Measurements from ENCODE around the gene ADAMTS16. TPM values are rescaled to one million over a fixed set of nuclear protein-coding genes. Genes with fewer than 3 reads are reported as not detected.

Gene ADAMTS16
- total RNA-seq, 1 experiment from 2014 or later, result 30.1 TPM

GRCh38 chr5:5309645-5310044 lies 169.5 kb downstream of the ADAMTS16 start:
- CTCF ChIA-PET, result no interaction called here
- TF ChIP-seq ATF1 (CRISPR knock-in tag; IDR thresholded peaks at IDR 0.05), result no peak
- no peak for TF ChIP-seq ZNF281 (CRISPR knock-in tag; IDR thresholded peaks at IDR 0.05)
- no peak for TF ChIP-seq ZNF219 (CRISPR knock-in tag; IDR thresholded peaks at IDR 0.05; ENCODE audit: borderline replicate concordance)

GRCh38 chr5:5313101-5313635 lies 173.0 kb downstream of the ADAMTS16 start:
- H3K9me3 Mint-ChIP-seq, result peaks cover 10% of the 10 kb centered on the region
- peak overlapping the region; percentile 87 for H3K27ac Mint-ChIP-seq
- TF ChIP-seq FOXP1 (CRISPR knock-in tag; IDR thresholded peaks at IDR 0.05; ENCODE audit: borderline replicate concordance), result no peak
- TF ChIP-seq ZNF671 (CRISPR knock-in tag; IDR thresholded peaks at IDR 0.05), result no peak
- no peak for TF ChIP-seq NFE2L1 (CRISPR knock-in tag; IDR thresholded peaks at IDR 0.05)
- TF ChIP-seq ZNF138 (CRISPR knock-in tag; conservative IDR thresholded peaks at IDR 0.05), result no peak
- no peak for TF ChIP-seq SMAD4 (CRISPR knock-in tag; IDR thresholded peaks at IDR 0.05)
- no peak for TF ChIP-seq ATF6 (CRISPR knock-in tag; IDR thresholded peaks at IDR 0.05)
- no peaks in the 10 kb centered on the region for H3K27me3 Mint-ChIP-seq (ENCODE audit: low read depth)
- no peak for ATAC-seq
- H3K4me1 Mint-ChIP-seq, result peaks cover 48% of the 10 kb centered on the region
- CTCF ChIA-PET, result interaction anchor here (1.4 to 2.9 kb wide), 2 partner anchors 20 to 31 kb away, joined by 4 to 15 read pairs; no protein-coding TSS in a partner anchor
- POLR2A ChIA-PET, result no interaction called here
- peaks cover 29% of the 10 kb centered on the region for H3K36me3 Mint-ChIP-seq
- H3K4me3 Mint-ChIP-seq, result no peak overlapping the region
- no peak for DNase-seq (ENCODE audit: low spot score)

More at GRCh38 chr5:5309645-5310044, 169.5 kb downstream of the ADAMTS16 start:
- H3K27ac Mint-ChIP-seq, result no peak overlapping the region
- no peak overlapping the region for H3K4me3 Mint-ChIP-seq
- H3K9me3 Mint-ChIP-seq, result peaks cover 1% of the 10 kb centered on the region
- peaks cover 48% of the 10 kb centered on the region for H3K4me1 Mint-ChIP-seq
- H3K27me3 Mint-ChIP-seq (ENCODE audit: low read depth), result no peaks in the 10 kb centered on the region
- POLR2A ChIA-PET, result interaction anchor here (0.6 kb wide), 1 partner anchor 1312 kb away, joined by 3 read pairs; no protein-coding TSS in a partner anchor
- no peak for DNase-seq (ENCODE audit: low spot score)
- H3K36me3 Mint-ChIP-seq, result peaks cover 29% of the 10 kb centered on the region
- no peak for ATAC-seq

GRCh38 chr5:5314166-5314565 lies 174.0 kb downstream of the ADAMTS16 start:
- CTCF ChIA-PET, result no interaction called here
- peak overlapping the region; percentile 87 for H3K27ac Mint-ChIP-seq

More at GRCh38 chr5:5314166-5314565, 174.0 kb downstream of the ADAMTS16 start:
- ATAC-seq, result no peak
- Mint-ChIP-seq H3K27me3 (ENCODE audit: low read depth) (no peaks in the 10 kb centered on the region), H3K9me3 (peaks cover 10% of the 10 kb centered on the region), H3K4me1 (peaks cover 45% of the 10 kb centered on the region), H3K36me3 (peaks cover 25% of the 10 kb centered on the region), H3K4me3 (no peak overlapping the region)
- TF ChIP-seq SMAD4 (CRISPR knock-in tag; IDR thresholded peaks at IDR 0.05) (no peak), GABPB1 (CRISPR knock-in tag; IDR thresholded peaks at IDR 0.05) (no peak), ZNF121 (CRISPR knock-in tag; IDR thresholded peaks at IDR 0.05) (no peak), MYBL2 (CRISPR knock-in tag; IDR thresholded peaks at IDR 0.05) (no peak), ZBTB43 (CRISPR knock-in tag; IDR thresholded peaks at IDR 0.05) (no peak), CBFB (CRISPR knock-in tag; IDR thresholded peaks at IDR 0.05; ENCODE audit: low read depth) (no peak), NR1H2 (CRISPR knock-in tag; IDR thresholded peaks at IDR 0.05) (no peak), ESRRA (CRISPR knock-in tag; IDR thresholded peaks at IDR 0.05; ENCODE audit: borderline replicate concordance) (no peak), ZMAT4 (CRISPR knock-in tag; IDR thresholded peaks at IDR 0.05) (no peak), ZNF263 (CRISPR knock-in tag; IDR thresholded peaks at IDR 0.05; ENCODE audit: low read depth) (no peak), MLX (CRISPR knock-in tag; IDR thresholded peaks at IDR 0.05) (no peak), RORB (CRISPR knock-in tag; IDR thresholded peaks at IDR 0.05) (no peak), ZNF138 (CRISPR knock-in tag; conservative IDR thresholded peaks at IDR 0.05) (no peak), ATF1 (CRISPR knock-in tag; IDR thresholded peaks at IDR 0.05) (no peak)
- DNase-seq (ENCODE audit: low spot score), result no peak
- POLR2A ChIA-PET, result no interaction called here

Data from WTC11 (cell line).